HL-60 (cell line): ENCODE data around the gene FANCG.
A peak's percentile ranks its signal among the peaks of the same experiment; 100 is the strongest.

ENCODE experiments used
- DNase-seq, 2 experiments: peaks; one replicate each; pipeline ENCODE4 v3.0.0-alpha.2; 2010 to 2020; ENCODE audit warnings: low read depth in 1 of 2, low spot score in 1 of 2
- H3K27ac ChIP-seq: fragments of 250-450 bp; sonication (Bioruptor Pico); replicated peaks from 2 replicates; pipeline ENCODE4 v1.5.1; 2020; ENCODE audit warnings: mild to moderate bottlenecking, moderate library complexity
- H3K27me3 ChIP-seq: fragments of 250-450 bp; sonication (Bioruptor Pico); 2 replicates; pipeline ENCODE4 v1.5.1; 2021; ENCODE audit warnings: mild to moderate bottlenecking, moderate library complexity; ENCODE audit not compliant: insufficient read depth, poor library complexity, severe bottlenecking
- H3K4me3 ChIP-seq: replicated peaks from 2 replicates; pipeline ENCODE4 v1.5.1; 2011; ENCODE audit warnings: mild to moderate bottlenecking, control low read depth, low read length; ENCODE audit not compliant: insufficient read depth
- GABPA ChIP-seq: IDR thresholded peaks from 2 replicates; pipeline ENCODE4 v1.6.1; 2012; ENCODE audit warnings: low read depth
- POLR2AphosphoS5 ChIP-seq: IDR thresholded peaks from 2 replicates; pipeline ENCODE4 v1.6.1; 2012; ENCODE audit warnings: low read depth
- REST ChIP-seq: IDR thresholded peaks from 2 replicates; pipeline ENCODE4 v1.6.1; 2012; ENCODE audit warnings: low read depth; ENCODE audit not compliant: insufficient replicate concordance
- SPI1 ChIP-seq: IDR thresholded peaks from 2 replicates; pipeline ENCODE4 v1.6.1; 2012; ENCODE audit warnings: low read depth, mild to moderate bottlenecking, borderline replicate concordance
- TF ChIP-seq, protein P1 (sequence below): IDR thresholded peaks from one replicate; pipeline ENCODE4 v1.5.1; 2011; ENCODE audit warnings: low read length, control low read depth, inconsistent platforms; ENCODE audit not compliant: insufficient read depth

Gene FANCG

GRCh38 chr9:35104586-35104985 lies 24.8 kb upstream of the FANCG start:
- no peak for DNase-seq
- TF ChIP-seq, protein P1, sequence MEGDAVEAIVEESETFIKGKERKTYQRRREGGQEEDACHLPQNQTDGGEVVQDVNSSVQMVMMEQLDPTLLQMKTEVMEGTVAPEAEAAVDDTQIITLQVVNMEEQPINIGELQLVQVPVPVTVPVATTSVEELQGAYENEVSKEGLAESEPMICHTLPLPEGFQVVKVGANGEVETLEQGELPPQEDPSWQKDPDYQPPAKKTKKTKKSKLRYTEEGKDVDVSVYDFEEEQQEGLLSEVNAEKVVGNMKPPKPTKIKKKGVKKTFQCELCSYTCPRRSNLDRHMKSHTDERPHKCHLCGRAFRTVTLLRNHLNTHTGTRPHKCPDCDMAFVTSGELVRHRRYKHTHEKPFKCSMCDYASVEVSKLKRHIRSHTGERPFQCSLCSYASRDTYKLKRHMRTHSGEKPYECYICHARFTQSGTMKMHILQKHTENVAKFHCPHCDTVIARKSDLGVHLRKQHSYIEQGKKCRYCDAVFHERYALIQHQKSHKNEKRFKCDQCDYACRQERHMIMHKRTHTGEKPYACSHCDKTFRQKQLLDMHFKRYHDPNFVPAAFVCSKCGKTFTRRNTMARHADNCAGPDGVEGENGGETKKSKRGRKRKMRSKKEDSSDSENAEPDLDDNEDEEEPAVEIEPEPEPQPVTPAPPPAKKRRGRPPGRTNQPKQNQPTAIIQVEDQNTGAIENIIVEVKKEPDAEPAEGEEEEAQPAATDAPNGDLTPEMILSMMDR: no peak
- TF ChIP-seq POLR2AphosphoS5: no peak
- Histone ChIP-seq H3K27ac (no peak overlapping the region), H3K27me3 (no peaks in the 10 kb centered on the region), H3K4me3 (no peak overlapping the region)

- no peak for DNase-seq
- H3K27me3 ChIP-seq: no peaks in the 10 kb centered on the region
- peak overlapping the region; percentile 90 for H3K27ac ChIP-seq
- TF ChIP-seq REST (no peak), GABPA (no peak), POLR2AphosphoS5 (no peak), SPI1 (no peak)
- TF ChIP-seq, protein P1: no peak
- H3K4me3 ChIP-seq: peak overlapping the region; percentile 86; the same call in 1 of the 2 replicates
Measured at GRCh38 chr9:35103660-35104191, 24.0 kb upstream of the FANCG start.

- TF ChIP-seq GABPA: peak; percentile 99
- peak; percentile 36; the same call in 1 of the 2 replicates for TF ChIP-seq SPI1
- peak; percentile 86 for TF ChIP-seq POLR2AphosphoS5
- TF ChIP-seq REST: peak; percentile 43
- TF ChIP-seq, protein P1: no peak
- peak within 1 kb of the TSS; percentile 90 for H3K27ac ChIP-seq
Measured at GRCh38 chr9:35102769-35103659, 23.3 kb upstream of the FANCG start, which contains the start of gene STOML2. Gene STOML2 (minus strand): TSS chr9:35103131. CDS start chr9:35103094, 37 bp downstream.

More at GRCh38 chr9:35102769-35103659, 23.3 kb upstream of the FANCG start, which contains the start of gene STOML2:
- Histone ChIP-seq H3K4me3 (peak within 1 kb of the TSS; percentile 86), H3K27me3 (no peaks in the 10 kb centered on the region)
- peak; percentile 95 to 97 for DNase-seq
